Globus pallidus (tissue), 1 donor: ENCODE measurements around the gene SPSB4.
"Not testable (repeated sequence)": the region's sequence is repeated elsewhere in the genome, so short reads cannot be mapped to it uniquely, and the experiment has no call there.

Experiments
- DNase-seq: peaks from one replicate; pipeline ENCODE4 v3.0.0-alpha.2; 2015; ENCODE audit warnings: low spot score

SPSB4 gene

GRCh38 chr3:141115789-141116541, 64.8 kb downstream of the SPSB4 start:
- DNase-seq = no peak

DNA sequence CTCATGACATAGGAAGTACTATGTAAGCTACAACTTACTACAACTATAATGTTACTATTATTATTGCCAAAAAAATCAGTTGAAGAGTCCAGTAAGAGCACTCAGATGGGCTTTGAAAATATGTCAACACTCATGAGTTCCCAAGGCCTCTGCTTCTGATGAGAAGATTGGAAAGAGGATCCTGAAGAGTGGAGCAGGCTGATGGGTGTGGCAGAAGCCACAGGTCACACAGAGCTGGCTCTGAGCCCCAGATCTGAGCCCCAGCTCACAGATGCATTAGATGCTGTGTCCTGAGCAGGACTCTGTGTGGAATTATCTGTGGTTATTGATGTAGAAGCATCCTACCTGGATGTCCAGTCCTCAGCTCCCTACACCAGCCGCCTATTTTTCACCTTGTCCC, 65.6 kb downstream of the SPSB4 start:
- no peak for DNase-seq

DNA sequence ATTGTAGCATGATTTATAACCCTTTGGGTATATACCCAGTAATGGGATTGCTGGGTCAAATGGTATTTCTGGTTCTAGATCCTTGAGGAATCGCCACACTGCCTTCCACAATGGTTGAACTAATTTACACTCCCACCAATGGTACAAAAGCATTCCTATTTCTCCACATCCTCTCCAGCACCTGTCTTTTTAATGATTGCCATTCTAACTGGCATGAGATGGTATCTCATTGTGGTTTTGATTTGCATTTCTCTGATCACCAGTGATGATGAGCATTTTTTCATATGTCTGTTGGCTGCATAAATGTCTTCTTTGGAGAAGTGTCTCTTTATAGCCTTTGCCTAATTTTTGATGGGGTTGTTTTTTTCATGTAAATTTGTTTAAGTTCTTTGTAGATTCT, 66.8 kb downstream of the SPSB4 start:
- not testable (repeated sequence) for DNase-seq

GRCh38 chr3:141122455-141123030, 71.4 kb downstream of the SPSB4 start:
- no peak for DNase-seq

- DNase-seq = no peak
These were observed 72.7 kb downstream of the SPSB4 start for GRCh38 chr3:141123677-141124410.

DNA sequence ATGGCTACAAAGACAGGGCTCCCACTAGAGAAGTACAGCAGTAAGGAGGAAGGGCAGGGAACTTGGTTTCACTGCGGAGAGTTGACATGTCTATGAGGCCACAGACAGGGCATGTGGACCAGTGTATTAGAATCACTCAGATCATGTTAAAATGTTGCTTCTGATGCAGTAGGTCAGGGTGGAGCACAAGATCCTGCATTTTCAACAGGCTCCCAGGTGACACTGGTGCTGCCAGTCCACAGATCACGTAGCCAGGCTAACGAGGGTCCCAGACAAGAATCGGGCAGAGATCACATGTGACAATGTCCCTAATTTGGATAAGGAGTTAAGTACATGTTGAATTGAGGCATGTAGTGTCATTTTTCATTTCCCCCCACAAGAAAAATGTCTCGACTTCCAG, 73.6 kb downstream of the SPSB4 start:
- no peak for DNase-seq

GRCh38 chr3:141125351-141125750, 74.2 kb downstream of the SPSB4 start:
- DNase-seq = no peak

DNA sequence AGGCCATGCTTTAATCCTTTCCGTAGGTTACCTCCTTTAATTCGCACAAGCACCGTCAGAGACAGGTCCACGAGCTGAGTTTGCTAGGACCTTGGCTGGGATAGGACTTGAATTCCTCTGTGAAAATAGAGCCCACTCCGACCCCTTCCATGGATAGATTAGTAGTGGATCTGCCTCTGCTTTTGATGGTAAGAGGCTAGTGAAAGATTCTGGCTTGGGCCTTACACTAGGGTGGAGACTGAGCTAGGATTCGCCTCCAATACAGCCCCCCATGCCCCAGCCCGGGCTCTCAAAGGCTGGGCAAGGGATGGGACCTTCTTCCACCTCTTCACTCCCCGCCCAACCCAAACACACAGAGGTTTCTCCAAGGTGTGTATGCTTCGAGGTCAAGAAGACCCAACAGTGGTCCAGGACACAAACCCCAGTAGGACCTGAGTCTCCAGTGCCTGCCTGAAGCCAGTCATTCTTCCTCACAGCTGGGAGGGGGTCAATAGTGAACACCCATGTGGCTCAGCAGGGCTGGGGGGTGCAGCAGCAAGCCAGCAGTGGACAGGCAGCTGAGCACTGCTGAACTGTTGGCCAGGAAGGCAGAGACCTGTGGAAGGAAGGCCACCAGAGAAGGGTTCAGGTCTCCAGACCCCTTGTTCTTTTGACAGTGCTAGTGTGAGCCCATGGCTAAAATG, 75.7 kb downstream of the SPSB4 start:
- no peak for DNase-seq

DNA sequence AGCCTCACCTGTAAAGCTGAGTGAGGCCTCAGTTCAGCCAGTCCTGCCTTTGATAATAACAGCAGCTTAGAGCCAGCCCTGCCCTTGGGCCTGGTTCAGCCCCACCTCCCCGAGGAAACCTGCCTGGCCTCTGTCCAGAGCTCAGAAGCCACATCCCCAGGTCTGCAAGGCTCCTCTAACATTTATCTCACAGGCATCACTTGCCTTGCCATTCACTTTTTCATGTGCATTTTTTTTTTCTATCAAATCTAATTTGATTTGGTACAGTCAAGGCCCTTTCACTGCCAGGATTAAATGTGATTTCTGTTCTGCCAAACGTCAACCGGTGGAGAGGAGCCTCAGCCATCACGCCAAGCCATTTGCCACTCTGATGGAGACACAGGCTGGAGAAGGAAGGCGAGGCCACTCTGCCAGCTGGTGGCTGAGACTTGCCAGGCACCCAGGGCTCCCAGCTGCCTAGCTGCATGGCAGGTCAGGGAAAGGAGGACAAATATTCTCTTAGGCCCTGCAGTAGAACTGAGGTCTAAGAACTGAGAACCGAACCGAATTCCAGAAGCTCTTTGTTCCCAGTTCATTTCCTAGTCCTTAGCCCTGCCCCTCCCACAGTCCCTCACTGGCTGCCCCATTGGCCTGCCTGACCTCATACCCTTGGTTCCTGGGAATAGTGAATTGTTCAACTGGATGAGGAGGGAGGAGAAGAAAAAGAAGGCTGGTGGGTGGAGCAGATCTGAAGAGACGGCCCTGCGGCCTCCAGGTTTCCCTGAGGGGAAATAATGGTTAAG, 76.4 kb downstream of the SPSB4 start:
- DNase-seq = no peak

DNA sequence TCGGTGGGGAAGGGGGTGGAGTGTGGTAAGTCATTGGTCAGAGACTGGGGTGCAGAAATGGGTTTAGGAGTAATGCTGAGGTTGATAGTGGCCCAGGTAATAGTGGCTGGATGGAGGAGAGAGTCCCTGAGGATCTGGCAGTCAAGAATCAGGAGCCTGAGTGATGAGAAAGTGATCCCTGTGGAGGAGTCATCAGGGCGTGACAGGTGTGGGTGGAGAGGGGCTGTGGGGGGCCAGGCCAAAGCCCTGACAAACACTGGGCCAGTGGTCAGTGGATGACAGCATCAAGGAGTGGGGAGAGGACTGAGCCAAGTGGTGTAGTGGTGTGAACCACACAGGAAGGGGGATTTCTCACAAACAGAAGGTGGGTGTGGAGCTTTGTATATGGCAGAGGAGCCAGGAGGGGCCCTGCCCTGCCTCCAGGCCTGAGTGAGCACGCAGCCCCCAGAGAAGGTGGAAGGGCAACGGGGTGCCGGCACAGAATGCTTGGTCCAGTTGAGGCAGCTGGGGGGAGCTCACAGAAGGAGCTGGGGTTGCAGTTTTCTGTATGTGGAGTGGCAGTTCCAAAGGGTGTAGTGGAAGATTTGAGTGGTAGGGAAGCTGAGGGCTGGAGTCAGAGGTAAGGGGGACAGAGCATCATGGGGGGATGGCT, 77.1 kb downstream of the SPSB4 start:
- DNase-seq = no peak

DNA sequence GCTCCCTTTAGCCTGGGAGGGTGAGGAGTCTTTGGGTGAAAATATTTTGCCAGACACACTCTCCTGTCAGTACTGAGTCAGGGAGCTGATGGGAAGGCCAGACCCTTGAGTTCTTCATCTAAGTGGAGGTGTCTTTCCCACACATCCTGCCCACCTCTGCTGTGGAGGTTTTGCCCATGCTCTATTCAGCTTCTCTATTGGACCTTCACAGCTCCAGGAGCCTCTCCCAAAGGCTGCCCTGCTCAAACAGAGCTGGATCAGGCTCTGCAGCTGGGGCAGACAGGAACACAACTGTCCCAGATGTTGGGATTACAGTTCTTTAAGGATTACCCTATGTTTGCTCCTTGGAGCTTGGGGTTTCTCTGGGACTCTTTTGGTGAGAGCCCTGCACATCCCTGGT, 77.9 kb downstream of the SPSB4 start:
- DNase-seq = no peak

DNA sequence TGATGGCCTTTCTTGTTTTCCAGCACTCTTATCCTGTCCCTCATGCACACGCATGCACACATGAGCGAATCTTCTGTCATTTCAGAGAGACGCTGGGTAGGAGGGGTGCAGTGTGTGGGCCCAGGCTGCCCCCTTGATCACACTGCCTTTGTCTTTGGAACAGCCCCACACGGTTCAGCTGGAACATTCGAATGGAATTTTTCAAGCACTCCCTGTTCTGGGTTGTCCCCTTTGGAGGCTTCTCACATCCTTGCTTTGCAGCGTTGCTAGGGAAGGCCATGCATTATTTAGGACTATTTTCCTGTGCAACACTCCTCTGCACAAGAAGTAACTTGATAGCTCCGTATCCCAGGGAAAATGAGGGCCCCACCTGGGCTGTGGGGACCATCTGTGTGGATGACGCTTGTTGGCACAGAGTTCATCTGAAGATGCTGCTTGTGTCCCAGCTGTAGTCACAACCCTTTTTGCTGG, 78.4 kb downstream of the SPSB4 start:
- no peak for DNase-seq

- no peak for DNase-seq
These were observed 92.4 kb downstream of the SPSB4 start for GRCh38 chr3:141143517-141143916.

GRCh38 chr3:141146979-141147470, 95.9 kb downstream of the SPSB4 start:
- no peak for DNase-seq

DNA sequence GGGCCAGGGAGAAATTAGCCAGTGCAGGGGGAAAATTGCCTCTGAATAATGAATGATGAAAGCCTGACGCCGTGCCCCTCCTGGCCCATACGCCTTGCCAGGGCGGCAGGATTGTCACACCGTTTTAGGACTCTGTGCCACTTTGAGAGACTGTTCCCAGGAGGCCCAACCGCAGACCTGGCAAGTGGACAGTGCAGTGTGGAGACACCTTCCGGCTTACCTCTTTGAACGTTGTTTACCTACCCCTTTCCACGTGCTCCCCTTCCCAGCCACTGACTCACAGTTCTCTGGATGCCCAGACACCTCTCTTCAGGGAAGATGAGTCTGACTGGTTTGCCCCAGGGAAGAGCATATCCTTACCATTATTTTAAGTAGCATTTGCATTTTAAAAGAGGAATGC, 96.5 kb downstream of the SPSB4 start:
- DNase-seq = no peak

- no peak for DNase-seq
These were observed 97.0 kb downstream of the SPSB4 start for GRCh38 chr3:141148169-141148568.

DNA sequence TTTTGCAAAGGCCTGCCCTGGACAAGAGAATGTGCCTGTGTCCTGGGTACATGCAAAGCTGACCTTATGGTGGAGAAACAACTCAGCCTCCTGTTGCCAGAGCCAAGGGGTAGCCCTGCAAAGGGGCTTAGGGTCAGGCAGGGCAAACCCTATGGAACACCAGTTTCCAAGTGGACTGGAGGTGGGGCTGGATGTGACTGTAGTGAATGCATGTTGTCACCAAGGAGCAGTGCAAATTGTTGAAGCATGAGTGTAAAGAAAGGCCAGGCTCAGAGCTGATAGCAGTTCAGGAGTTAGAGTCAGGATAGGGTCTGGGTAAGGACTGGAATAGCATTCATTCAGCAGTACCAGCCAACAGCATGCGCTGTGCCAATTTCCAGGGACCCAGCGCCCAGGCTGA, 97.6 kb downstream of the SPSB4 start:
- DNase-seq = no peak

DNA sequence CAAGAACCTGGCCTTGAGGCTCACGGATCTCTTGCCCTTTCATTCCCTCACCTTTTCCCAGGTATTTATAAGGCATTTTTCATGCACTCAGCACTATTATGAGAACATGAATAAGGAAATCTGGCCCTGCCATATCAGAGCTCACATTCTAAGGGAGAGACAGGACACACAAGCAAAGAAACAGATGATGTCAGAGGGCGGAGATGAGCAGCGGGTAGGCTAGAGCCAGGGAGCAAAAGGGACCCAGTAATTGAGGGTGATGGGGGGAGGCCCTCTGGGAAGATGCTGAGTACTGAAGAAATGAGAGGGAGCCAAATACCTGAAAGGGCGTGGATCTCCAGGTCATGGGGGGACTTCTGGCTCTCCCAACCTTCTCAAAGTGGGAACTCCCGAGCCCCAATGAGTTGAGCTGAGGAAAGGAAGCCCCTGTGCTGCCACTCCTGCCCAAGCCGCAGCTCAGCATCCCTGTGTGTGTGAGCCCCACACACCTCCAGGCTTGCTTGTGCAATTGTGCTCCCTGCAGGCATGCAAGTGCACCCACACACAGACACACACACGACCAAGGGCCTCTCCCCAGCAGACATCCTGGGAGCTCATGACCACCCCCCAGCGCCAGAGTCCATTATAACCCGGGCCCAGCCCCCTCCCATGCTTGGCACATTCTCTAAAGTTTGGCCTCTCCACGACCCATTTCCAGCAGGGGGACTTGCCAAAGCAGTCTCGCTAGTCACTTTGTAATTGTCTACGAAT, 99.1 kb downstream of the SPSB4 start:
- no peak for DNase-seq

DNA sequence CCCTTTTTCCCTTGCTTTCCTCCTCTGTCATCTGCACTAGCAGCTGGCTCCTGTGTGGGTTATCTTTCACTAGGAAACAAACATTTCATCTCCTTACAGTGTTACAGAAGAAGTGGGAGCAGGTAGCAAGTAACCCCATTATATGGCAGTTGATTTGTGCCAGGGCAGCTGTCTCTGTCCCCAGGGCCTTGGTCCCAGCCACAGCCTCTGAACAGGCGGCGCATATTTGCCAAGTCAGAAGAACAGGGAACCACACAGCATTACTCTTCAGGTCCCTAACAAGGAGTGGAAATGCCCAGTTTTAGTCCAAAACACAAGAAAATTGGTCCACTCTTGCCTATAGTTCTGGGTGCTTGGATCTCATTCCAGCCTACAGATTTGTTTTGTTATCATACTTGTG, 99.8 kb downstream of the SPSB4 start:
- DNase-seq = no peak

GRCh38 chr3:141151439-141151838, 100.3 kb downstream of the SPSB4 start:
- DNase-seq = no peak
